Panc1 (cell line): ENCODE measurements around the gene ANGPTL1.

Experiments
- CTCF ChIP-seq: fragments of 450-650 bp; IDR thresholded peaks from 2 replicates; pipeline ENCODE4 v1.5.1; 2017; ENCODE audit warnings: mild to moderate bottlenecking
- POLR2AphosphoS5 ChIP-seq: IDR thresholded peaks from 2 replicates; pipeline ENCODE4 v1.6.1; 2012; ENCODE audit warnings: mild to moderate bottlenecking, low read depth, low read length, moderate library complexity
- REST ChIP-seq, 2 experiments: IDR thresholded peaks; 2 replicates each; pipeline ENCODE4 v1.6.1; 2011 to 2012; ENCODE audit warnings: low read depth in 2 of 2, control low read depth in 1 of 2, low read length in 1 of 2, mild to moderate bottlenecking in 1 of 2, moderate library complexity in 1 of 2; ENCODE audit not compliant: insufficient read depth in 1 of 2
- SIN3A ChIP-seq: IDR thresholded peaks from 2 replicates; pipeline ENCODE4 v1.6.1; 2012; ENCODE audit warnings: low read depth, mild to moderate bottlenecking, low read length, moderate library complexity, borderline replicate concordance; ENCODE audit not compliant: insufficient read depth
- TCF7L2 ChIP-seq: IDR thresholded peaks from 2 replicates; pipeline ENCODE4 v1.6.1; 2011; ENCODE audit warnings: mild to moderate bottlenecking, low read depth, low read length, inconsistent platforms

GRCh38 chr1:178808529-178808928 lies 62.3 kb downstream of the ANGPTL1 start:
- TF ChIP-seq CTCF (no peak), POLR2AphosphoS5 (no peak), SIN3A (no peak), REST (IDR thresholded peaks at IDR 0.05; ENCODE audit: insufficient read depth in 1 of 2, low read depth in 2 of 2, low read length in 1 of 2) (no peak), TCF7L2 (no peak)
